NOMO-1 treated with dmso at 0.1 percent for 144 hours (cell line): Measurements from ENCODE around the gene LMF1.
"Not testable (repeated sequence)": the region's sequence is repeated elsewhere in the genome, so short reads cannot be mapped to it uniquely, and the experiment has no call there.

Source experiments
- DNase-seq: peaks from one replicate; lab custom pipeline; 2025; ENCODE audit not compliant: unreplicated experiment; lab: John Stamatoyannopoulos, UW

Gene LMF1

GRCh38 chr16:835373-835772, 135.4 kb downstream of the LMF1 start:
- no peak for DNase-seq

GRCh38 chr16:833411-833810, 137.4 kb downstream of the LMF1 start:
- DNase-seq, result no peak

- no peak for DNase-seq
These were observed 138.0 kb downstream of the LMF1 start for GRCh38 chr16:832652-833336.

GRCh38 chr16:831571-832413, 139.0 kb downstream of the LMF1 start:
- no peak for DNase-seq

- DNase-seq, result no peak
These were observed 139.8 kb downstream of the LMF1 start for GRCh38 chr16:830871-831570.

GRCh38 chr16:830107-830870, 140.5 kb downstream of the LMF1 start:
- no peak for DNase-seq

- DNase-seq, result no peak
These were observed 141.9 kb downstream of the LMF1 start for GRCh38 chr16:828891-829290.

- no peak for DNase-seq
These were observed 143.3 kb downstream of the LMF1 start for GRCh38 chr16:827513-827912.

- DNase-seq, result no peak
These were observed 145.3 kb downstream of the LMF1 start for GRCh38 chr16:825341-826061.

GRCh38 chr16:824601-825000, 146.2 kb downstream of the LMF1 start:
- no peak for DNase-seq

- no peak for DNase-seq
These were observed 146.6 kb downstream of the LMF1 start for GRCh38 chr16:824194-824593.

GRCh38 chr16:822909-823297, 147.9 kb downstream of the LMF1 start:
- DNase-seq, result no peak

GRCh38 chr16:822174-822908, 148.4 kb downstream of the LMF1 start:
- no peak for DNase-seq

- DNase-seq, result no peak
These were observed 149.0 kb downstream of the LMF1 start for GRCh38 chr16:821751-822150.

GRCh38 chr16:820748-821147, 150.0 kb downstream of the LMF1 start:
- DNase-seq, result no peak

GRCh38 chr16:820044-820408, 150.8 kb downstream of the LMF1 start:
- not testable (repeated sequence) for DNase-seq

- no peak for DNase-seq
These were observed 151.3 kb downstream of the LMF1 start for GRCh38 chr16:819336-820043.

- no peak for DNase-seq
These were observed 152.2 kb downstream of the LMF1 start for GRCh38 chr16:818592-818991.

- DNase-seq, result no peak
These were observed 152.7 kb downstream of the LMF1 start for GRCh38 chr16:818132-818531.
